Mucosa of descending colon (tissue), 3 donors: ENCODE measurements around the gene SGCA. TPM values are rescaled to one million over a fixed set of nuclear protein-coding genes. Genes with fewer than 3 reads are reported as not detected.

Source experiments
- ATAC-seq: fragments of 200-7000 bp; cut with Tn5 transposase; one replicate; pipeline ENCODE4 v1.9.1; 2020; ENCODE audit warnings: mild to moderate bottlenecking, moderate library complexity
- DNase-seq, 3 donors: peaks; one replicate each; pipeline ENCODE4 v3.0.0-alpha.2; 2020
- H3K36me3 ChIP-seq: fragments of 200-600 bp; one replicate; pipeline ENCODE4 v1.8.0; 2021; ENCODE audit warnings: low read depth, mild to moderate bottlenecking
- H3K4me1 ChIP-seq: fragments of 200-600 bp; one replicate; pipeline ENCODE4 v1.8.0; 2021; ENCODE audit warnings: low read depth, mild to moderate bottlenecking
- H3K4me3 ChIP-seq: fragments of 200-600 bp; one replicate; pipeline ENCODE4 v1.8.0; 2021; ENCODE audit warnings: mild to moderate bottlenecking
- H3K9me3 ChIP-seq: fragments of 200-600 bp; one replicate; pipeline ENCODE4 v1.8.0; 2021; ENCODE audit warnings: mild to moderate bottlenecking
- CTCF ChIP-seq: fragments of 200-600 bp; IDR thresholded peaks from one replicate; pipeline ENCODE4 v1.8.0; 2022; ENCODE audit warnings: antibody characterized with exemption, mild to moderate bottlenecking
- intact Hi-C, 2 donors: fragments of 100-400 bp; cut with DNase I in 1 of 2; cut with micrococcal nuclease in 1 of 2; formaldehyde crosslinking; loops; one replicate each; pipeline versions ENCODE4 v1.11.0 to v1.11.1; 2022; cut with DNase I, micrococcal nuclease
- total RNA-seq, 3 donors: library from RNA; stranded (reverse); fragmentation: NEBNext Ultra II Directional in 2 of 3; extraction: Animal tissue kit (Norgen Biotek cat#: 25700) in 2 of 3; gene quantifications; one replicate each; pipeline versions ENCODE4 v1.2.1 to v1.2.4, GENCODE V29; 2021 to 2023
- donor health status: DM: no; HTN: no; CAD: no; lungs with moderate emphysema.
- donor health status: DM: no; HTN: no; CAD: no.
- donor health status: DM: no; HTN: yes; CAD: no.

Gene SGCA
- total RNA-seq, 3 donors from 2014 or later: 0.64 to 30.7 (median 6.8) TPM

- TF ChIP-seq CTCF: no peak
- no peaks in the 10 kb centered on the region for H3K36me3 ChIP-seq
- no peak overlapping the region for H3K4me3 ChIP-seq
- peaks cover 4% of the 10 kb centered on the region for H3K9me3 ChIP-seq
- no peak for ATAC-seq
- intact Hi-C loops: no loop called here
- DNase-seq: no peak
- H3K4me1 ChIP-seq: no peaks in the 10 kb centered on the region
These were observed 57.1 kb downstream of the SGCA start for GRCh38 chr17:50222922-50223321.

Other genes starting within 250 kb of the SGCA start
- under 1 TPM; 0.14 to 0.60 (median 0.24) TPM for gene DLX4, start 196.8 kb upstream of the SGCA start, total RNA-seq
- under 1 TPM in 1 of 3 donors, not detected in 2; 0.22 TPM for gene DLX3, start 170.8 kb upstream of the SGCA start, total RNA-seq
- 100 to 1,000 TPM; 108 to 170 (median 108) TPM for gene ITGA3, start 109.9 kb upstream of the SGCA start, total RNA-seq
- gene PDK2, start 70.7 kb upstream of the SGCA start, total RNA-seq: 10 to 100 TPM; 51.0 to 91.6 (median 72.6) TPM
- 1 to 10 TPM in 2 of 3 donors, under 1 TPM in 1; 0.52 to 2.6 (median 1.2) TPM for gene SAMD14, start 35.8 kb upstream of the SGCA start, total RNA-seq
- gene PPP1R9B, start 15.3 kb upstream of the SGCA start, total RNA-seq: 10 to 100 TPM; 27.3 to 47.5 (median 33.1) TPM
- gene COL1A1, start 35.6 kb downstream of the SGCA start, total RNA-seq: 100 to 1,000 TPM in 2 of 3 donors, 10 to 100 TPM in 1; 53.0 to 248 (median 160) TPM
- gene TMEM92, start 108.5 kb downstream of the SGCA start, total RNA-seq: 1 to 10 TPM; 1.3 to 2.8 (median 2.6) TPM
- gene XYLT2, start 180.1 kb downstream of the SGCA start, total RNA-seq: 10 to 100 TPM; 14.7 to 20.0 (median 18.4) TPM
- gene MRPL27, start 207.2 kb downstream of the SGCA start, total RNA-seq: 10 to 100 TPM; 63.7 to 90.3 (median 80.2) TPM
- 1 to 10 TPM in 2 of 3 donors, under 1 TPM in 1; 0.76 to 4.0 (median 1.8) TPM for gene EME1, start 207.2 kb downstream of the SGCA start, total RNA-seq
- gene LRRC59, start 231.5 kb downstream of the SGCA start, total RNA-seq: 100 to 1,000 TPM in 2 of 3 donors, 10 to 100 TPM in 1; 76.8 to 143 (median 109) TPM